Mucosa of rectum (tissue), 2 donors: ENCODE results near the gene PAN3.

Experiments used
- H3K27ac ChIP-seq, 2 donors: one replicate each; pipeline ENCODE4 v1.7.0; 2013; ENCODE audit warnings: inconsistent platforms in 2 of 2, low read depth in 2 of 2, low read length in 2 of 2
- H3K27me3 ChIP-seq, 2 donors: one replicate each; pipeline ENCODE4 v1.7.0; 2013; ENCODE audit warnings: low read length in 2 of 2; ENCODE audit not compliant: control insufficient read depth in 2 of 2, insufficient read depth in 2 of 2
- H3K36me3 ChIP-seq, 2 donors: one replicate each; pipeline ENCODE4 v1.7.0; 2013; ENCODE audit warnings: low read length in 2 of 2; ENCODE audit not compliant: control insufficient read depth in 2 of 2, insufficient read depth in 2 of 2
- H3K4me1 ChIP-seq, 2 donors: one replicate each; pipeline ENCODE4 v1.7.0; 2013; ENCODE audit warnings: low read length in 2 of 2, mild to moderate bottlenecking in 1 of 2; ENCODE audit not compliant: control insufficient read depth in 2 of 2, insufficient read depth in 2 of 2
- H3K4me3 ChIP-seq, 2 donors: one replicate each; pipeline ENCODE4 v1.7.0; 2013; ENCODE audit warnings: low read length in 2 of 2
- H3K9ac ChIP-seq, 2 donors: one replicate each; pipeline ENCODE4 v1.7.0; 2013; ENCODE audit warnings: low read length in 2 of 2, low read depth in 1 of 2, mild to moderate bottlenecking in 1 of 2
- H3K9me3 ChIP-seq, 2 donors: one replicate each; pipeline ENCODE4 v1.7.0; 2013; ENCODE audit warnings: low read length in 2 of 2; ENCODE audit not compliant: control insufficient read depth in 2 of 2
- donor health status: healthy.
- donor health status: Normal muscosa, but diverticular disease.

The PAN3 gene

GRCh38 chr13:28318496-28318895, 180.2 kb downstream of the PAN3 start:
- Histone ChIP-seq H3K27me3 (peaks cover 0 to 2% of the 10 kb centered on the region in 2 donors), H3K9me3 (no peaks in the 10 kb centered on the region), H3K4me3 (no peak overlapping the region), H3K4me1 (no peaks in the 10 kb centered on the region), H3K9ac (no peak overlapping the region), H3K36me3 (no peaks in the 10 kb centered on the region), H3K27ac (no peak overlapping the region)

GRCh38 chr13:28319528-28319927, 181.2 kb downstream of the PAN3 start:
- peaks cover 0 to 2% of the 10 kb centered on the region in 2 donors for H3K27me3 ChIP-seq
- H3K4me3 ChIP-seq: no peak overlapping the region
- no peaks in the 10 kb centered on the region for H3K9me3 ChIP-seq
- no peaks in the 10 kb centered on the region for H3K4me1 ChIP-seq
- H3K36me3 ChIP-seq: no peaks in the 10 kb centered on the region
- H3K27ac ChIP-seq: no peak overlapping the region
- no peak overlapping the region for H3K9ac ChIP-seq

GRCh38 chr13:28320209-28320608, 181.9 kb downstream of the PAN3 start:
- no peaks in the 10 kb centered on the region for H3K9me3 ChIP-seq
- no peaks in the 10 kb centered on the region for H3K36me3 ChIP-seq
- H3K27me3 ChIP-seq: peaks cover 0 to 2% of the 10 kb centered on the region in 2 donors
- no peak overlapping the region for H3K4me3 ChIP-seq
- no peak overlapping the region for H3K9ac ChIP-seq
- no peak overlapping the region for H3K27ac ChIP-seq
- no peaks in the 10 kb centered on the region for H3K4me1 ChIP-seq

GRCh38 chr13:28320884-28321574, 182.7 kb downstream of the PAN3 start:
- Histone ChIP-seq H3K27me3 (peaks cover 0 to under 1% of the 10 kb centered on the region in 2 donors), H3K4me3 (no peak overlapping the region), H3K9me3 (no peaks in the 10 kb centered on the region), H3K4me1 (no peaks in the 10 kb centered on the region), H3K9ac (no peak overlapping the region), H3K36me3 (no peaks in the 10 kb centered on the region), H3K27ac (no peak overlapping the region)

- H3K9me3 ChIP-seq: no peaks in the 10 kb centered on the region
- H3K36me3 ChIP-seq: no peaks in the 10 kb centered on the region
- H3K27ac ChIP-seq: no peak overlapping the region
- no peak overlapping the region for H3K9ac ChIP-seq
- no peaks in the 10 kb centered on the region for H3K27me3 ChIP-seq
- no peak overlapping the region for H3K4me3 ChIP-seq
- H3K4me1 ChIP-seq: no peaks in the 10 kb centered on the region
Measured at GRCh38 chr13:28321756-28322155, 183.4 kb downstream of the PAN3 start.

- no peaks in the 10 kb centered on the region for H3K4me1 ChIP-seq
- no peak overlapping the region for H3K27ac ChIP-seq
- no peaks in the 10 kb centered on the region for H3K27me3 ChIP-seq
- H3K9ac ChIP-seq: no peak overlapping the region
- no peak overlapping the region for H3K4me3 ChIP-seq
- no peaks in the 10 kb centered on the region for H3K36me3 ChIP-seq
- no peaks in the 10 kb centered on the region for H3K9me3 ChIP-seq
Measured at GRCh38 chr13:28322256-28322905, 184.0 kb downstream of the PAN3 start.

- Histone ChIP-seq H3K36me3 (no peaks in the 10 kb centered on the region), H3K4me3 (no peak overlapping the region), H3K27me3 (no peaks in the 10 kb centered on the region), H3K9me3 (no peaks in the 10 kb centered on the region), H3K9ac (no peak overlapping the region), H3K4me1 (no peaks in the 10 kb centered on the region), H3K27ac (no peak overlapping the region)
Measured at GRCh38 chr13:28324181-28324789, 185.9 kb downstream of the PAN3 start.

- no peaks in the 10 kb centered on the region for H3K27me3 ChIP-seq
- H3K27ac ChIP-seq: no peak overlapping the region
- no peaks in the 10 kb centered on the region for H3K36me3 ChIP-seq
- H3K9ac ChIP-seq: no peak overlapping the region
- H3K4me1 ChIP-seq: no peaks in the 10 kb centered on the region
- H3K4me3 ChIP-seq: no peak overlapping the region
- no peaks in the 10 kb centered on the region for H3K9me3 ChIP-seq
Measured at GRCh38 chr13:28325022-28325421, 186.7 kb downstream of the PAN3 start.

GRCh38 chr13:28326056-28326455, 187.7 kb downstream of the PAN3 start:
- H3K27ac ChIP-seq: no peak overlapping the region

More at GRCh38 chr13:28326056-28326455, 187.7 kb downstream of the PAN3 start:
- no peak overlapping the region for H3K4me3 ChIP-seq
- H3K27me3 ChIP-seq: no peaks in the 10 kb centered on the region
- no peaks in the 10 kb centered on the region for H3K4me1 ChIP-seq
- no peaks in the 10 kb centered on the region for H3K36me3 ChIP-seq
- H3K9ac ChIP-seq: no peak overlapping the region
- no peaks in the 10 kb centered on the region for H3K9me3 ChIP-seq
